AG10803 (cell line): ENCODE measurements around the gene ADA.
"Not testable (repeated sequence)": the region's sequence is repeated elsewhere in the genome, so short reads cannot be mapped to it uniquely, and the experiment has no call there.

Experiments
- DNase-seq: peaks from one replicate; pipeline ENCODE4 v3.0.0; 2010; ENCODE audit warnings: low read depth
- H3K4me3 ChIP-seq: 2 replicates; pipeline ENCODE4 v1.5.1; 2011; ENCODE audit warnings: mild to moderate bottlenecking, low read length, control low read depth
- CTCF ChIP-seq: conservative IDR thresholded peaks from 2 replicates; pipeline ENCODE4 v1.5.1; 2011; ENCODE audit warnings: mild to moderate bottlenecking, low read length, control low read depth, inconsistent platforms

Gene ADA

GRCh38 chr20:44651684-44652423 is at the start of gene ADA:
Gene ADA, minus strand, starts transcription at chr20:44651699. Its CDS starts 92 bp downstream, at chr20:44651607.
- peak within 1 kb of the TSS; percentile 77 for H3K4me3 ChIP-seq
- TF ChIP-seq CTCF, result no peak
- DNase-seq, result peak; percentile 43

GRCh38 chr20:44700306-44700705 is 48.8 kb upstream of the ADA start:
- no peak for DNase-seq
- H3K4me3 ChIP-seq, result no peak overlapping the region
- TF ChIP-seq CTCF, result no peak

- TF ChIP-seq CTCF, result no peak
- no peak overlapping the region for H3K4me3 ChIP-seq
- no peak for DNase-seq
Observed at GRCh38 chr20:44698351-44698750, 46.9 kb upstream of the ADA start.

- not testable (repeated sequence) for DNase-seq
Observed at GRCh38 chr20:44697041-44697440, 45.5 kb upstream of the ADA start.

GRCh38 chr20:44696315-44696714 is 44.8 kb upstream of the ADA start:
- DNase-seq, result no peak

More at GRCh38 chr20:44697041-44697440, 45.5 kb upstream of the ADA start:
- not testable (repeated sequence) for H3K4me3 ChIP-seq

GRCh38 chr20:44695674-44696300 is 44.3 kb upstream of the ADA start:
- peak; percentile 91 for DNase-seq
- TF ChIP-seq CTCF, result no peak
- no peak overlapping the region for H3K4me3 ChIP-seq

More at GRCh38 chr20:44696315-44696714, 44.8 kb upstream of the ADA start:
- H3K4me3 ChIP-seq, result no peak overlapping the region
- peak; percentile 12; the same call in 1 of the 2 replicates for TF ChIP-seq CTCF

GRCh38 chr20:44695295-44695673 is 43.8 kb upstream of the ADA start:
- TF ChIP-seq CTCF, result no peak
- no peak for DNase-seq
- no peak overlapping the region for H3K4me3 ChIP-seq
